HCT116 (cell line): ENCODE measurements around the gene INPP5J. TPM values are rescaled to one million over a fixed set of nuclear protein-coding genes. Genes with fewer than 3 reads are reported as not detected.
A peak's percentile ranks its signal among the peaks of the same experiment; 100 is the strongest.

ENCODE experiments used
- ATAC-seq: fragments of 200-7000 bp; cut with Tn5 transposase; 2 replicates; pipeline ENCODE4 v1.9.1; 2020; ENCODE audit warnings: mild to moderate bottlenecking, moderate library complexity
- BruUV-seq: library from RNA; stranded (reverse); fragments of 400-500 nt; replicated peaks from 2 replicates; lab custom pipeline; 2021; lab: Mats Ljungman, UMichigan
- CTCF ChIA-PET: fragments of 300-600 bp; sonication (Branson Sonifier 250); formaldehyde crosslinking; loops from one replicate; lab custom pipeline; 2021; ENCODE audit warnings: antibody characterized with exemption; lab: Charles Lee
- POLR2A ChIA-PET: fragments of 300-600, 350-600 bp; sonication (Branson Sonifier 250); formaldehyde crosslinking; loops from one replicate; lab custom pipeline; 2021; ENCODE audit warnings: antibody characterized with exemption; lab: Charles Lee
- RAD21 ChIA-PET, 2 experiments: fragments of 300-600 bp; sonication (Branson Sonifier 250); formaldehyde crosslinking; loops; one replicate each; lab custom pipeline; 2023; ENCODE audit warnings: low total read pairs in 2 of 2; ENCODE audit not compliant: uncharacterized antibody in 2 of 2, unreplicated experiment in 2 of 2, low non-redundant PET in 1 of 2; lab: Charles Lee
- DNase-seq: peaks from one replicate; pipeline ENCODE4 v3.0.0-alpha.2; 2010; ENCODE audit warnings: low read depth, low spot score
- H2AFZ ChIP-seq: fragments of 200-600 bp; shearing (Covaris generic), sonication (generic); 2 replicates; pipeline ENCODE4 v1.6.1; 2017; ENCODE audit warnings: low read depth, mixed run types, mixed read lengths, antibody characterized with exemption, low read length; ENCODE audit not compliant: poor library complexity, severe bottlenecking
- H3K27ac ChIP-seq: 2 replicates; pipeline ENCODE4 v1.5.1; 2012; ENCODE audit warnings: low read depth, low read length
- H3K27me3 ChIP-seq: fragments of 200-600 bp; sonication (generic); 2 replicates; pipeline ENCODE4 v1.6.1; 2016; ENCODE audit warnings: mixed run types, low read length, mixed read lengths; ENCODE audit not compliant: insufficient read depth
- H3K36me3 ChIP-seq, 2 experiments: fragments of 200-500 bp in 1 of 2; fragments of 200-600 bp in 1 of 2; sonication (Bioruptor generic) in 1 of 2; sonication (generic) in 1 of 2; 2 replicates each; pipeline versions ENCODE4 v1.5.1 to v1.6.1; 2014 to 2016; ENCODE audit warnings: low read length in 2 of 2, inconsistent platforms in 1 of 2, mixed read lengths in 1 of 2, mixed run types in 1 of 2; ENCODE audit not compliant: insufficient read depth in 2 of 2, control insufficient read depth in 1 of 2
- H3K4me1 ChIP-seq, 2 experiments: fragments of 200-600 bp in 1 of 2; sonication (generic) in 1 of 2; 2 replicates each; pipeline versions ENCODE4 v1.5.1 to v1.6.1; 2012 to 2017; ENCODE audit warnings: low read length in 2 of 2, inconsistent platforms in 1 of 2, mild to moderate bottlenecking in 1 of 2, mixed read lengths in 1 of 2, mixed run types in 1 of 2, moderate library complexity in 1 of 2; ENCODE audit not compliant: insufficient read depth in 2 of 2, control insufficient read depth in 1 of 2
- H3K4me2 ChIP-seq: fragments of 200-600 bp; sonication (generic); 2 replicates; pipeline ENCODE4 v1.6.1; 2017; ENCODE audit warnings: mixed run types, low read length, mixed read lengths
- H3K4me3 ChIP-seq, 2 experiments: fragments of 200-600 bp in 1 of 2; sonication (generic) in 1 of 2; replicated peaks in 1 of 2; 2 replicates each; pipeline ENCODE4 v1.5.1; 2011 to 2016; ENCODE audit warnings: low read length in 2 of 2, control low read depth in 1 of 2, low read depth in 1 of 2, mild to moderate bottlenecking in 1 of 2, mixed read lengths in 1 of 2, mixed run types in 1 of 2
- H3K79me2 ChIP-seq: fragments of 200-600 bp; sonication (generic); 2 replicates; pipeline ENCODE4 v1.6.1; 2017; ENCODE audit warnings: mild to moderate bottlenecking, mixed run types, low read length, moderate library complexity, mixed read lengths; ENCODE audit not compliant: insufficient read depth
- H3K9ac ChIP-seq: fragments of 200-600 bp; sonication (generic); 2 replicates; pipeline ENCODE4 v1.6.1; 2016; ENCODE audit warnings: low read length, mixed read lengths
- H3K9me2 ChIP-seq: fragments of 200-600 bp; sonication (generic), shearing (Covaris generic); 2 replicates; pipeline ENCODE4 v1.6.1; 2017; ENCODE audit warnings: mixed run types, mild to moderate bottlenecking, moderate library complexity; ENCODE audit not compliant: insufficient read depth
- H3K9me3 ChIP-seq, 2 experiments: fragments of 200-500 bp in 1 of 2; fragments of 200-600 bp in 1 of 2; sonication (Bioruptor generic) in 1 of 2; sonication (generic) in 1 of 2; 2 replicates each; pipeline ENCODE4 v1.6.1; 2014 to 2017; ENCODE audit warnings: low read length in 2 of 2, mixed read lengths in 2 of 2, inconsistent platforms in 1 of 2, low read depth in 1 of 2, mild to moderate bottlenecking in 1 of 2, mixed run types in 1 of 2, moderate library complexity in 1 of 2; ENCODE audit not compliant: control insufficient read depth in 1 of 2, insufficient read depth in 1 of 2
- H4K20me1 ChIP-seq: fragments of 200-600 bp; sonication (generic), shearing (Covaris generic); 2 replicates; pipeline ENCODE4 v1.6.1; 2017; ENCODE audit warnings: mixed run types, mild to moderate bottlenecking, moderate library complexity; ENCODE audit not compliant: insufficient read depth
- ATF3 ChIP-seq: IDR thresholded peaks from 2 replicates; pipeline ENCODE4 v1.6.1; 2012
- CBX3 ChIP-seq: IDR thresholded peaks from 2 replicates; pipeline ENCODE4 v1.6.1; 2012; ENCODE audit warnings: low read depth
- CEBPB ChIP-seq: IDR thresholded peaks from 2 replicates; pipeline ENCODE4 v1.6.1; 2012; ENCODE audit warnings: low read depth
- EGR1 ChIP-seq: IDR thresholded peaks from 2 replicates; pipeline ENCODE4 v1.6.1; 2012; ENCODE audit warnings: low read depth
- EZH2 ChIP-seq: fragments of 200-600 bp; sonication (generic); IDR thresholded peaks from 2 replicates; pipeline ENCODE4 v1.6.1; 2017; ENCODE audit warnings: antibody characterized with exemption, mixed run types
- FOSL1 ChIP-seq: IDR thresholded peaks from 2 replicates; pipeline ENCODE4 v1.6.1; 2012; ENCODE audit warnings: low read depth
- JUND ChIP-seq: IDR thresholded peaks from 2 replicates; pipeline ENCODE4 v1.6.1; 2012
- POLR2AphosphoS5 ChIP-seq: IDR thresholded peaks from 2 replicates; pipeline ENCODE4 v1.6.1; 2011; ENCODE audit warnings: mild to moderate bottlenecking, low read depth, low read length, moderate library complexity
- SIN3A ChIP-seq: IDR thresholded peaks from 2 replicates; pipeline ENCODE4 v1.6.1; 2012; ENCODE audit warnings: low read depth
- SP1 ChIP-seq: IDR thresholded peaks from 2 replicates; pipeline ENCODE4 v1.6.1; 2012; ENCODE audit warnings: low read depth
- SRF ChIP-seq: IDR thresholded peaks from 2 replicates; pipeline ENCODE4 v1.6.1; 2012; ENCODE audit warnings: low read depth
- TCF7L2 ChIP-seq: IDR thresholded peaks from 2 replicates; pipeline ENCODE4 v1.7.0; 2011; ENCODE audit warnings: borderline replicate concordance, inconsistent platforms; ENCODE audit not compliant: insufficient read depth, insufficient read length; ENCODE audit errors: extremely low read depth
- ZFX ChIP-seq: fragments of 450-650 bp; IDR thresholded peaks from 2 replicates; pipeline ENCODE4 v1.6.1; 2017
- ZNF274 ChIP-seq: fragments of 200-500 bp; sonication (Bioruptor generic); IDR thresholded peaks from 2 replicates; pipeline ENCODE4 v1.6.1; 2014; ENCODE audit warnings: mild to moderate bottlenecking, low read depth, low read length, inconsistent platforms
- intact Hi-C: fragments of 100-400 bp; cut with micrococcal nuclease; formaldehyde crosslinking; loops from 2 replicates; pipeline ENCODE4 v1.10.0; 2022
- total RNA-seq: library from RNA; stranded (reverse); gene quantifications from one replicate; pipeline ENCODE4 v1.2.1, GENCODE V29; 2021; ENCODE audit not compliant: unreplicated experiment

The INPP5J gene
- total RNA-seq, 1 experiment from 2014 or later, result 8.9 TPM

DNA sequence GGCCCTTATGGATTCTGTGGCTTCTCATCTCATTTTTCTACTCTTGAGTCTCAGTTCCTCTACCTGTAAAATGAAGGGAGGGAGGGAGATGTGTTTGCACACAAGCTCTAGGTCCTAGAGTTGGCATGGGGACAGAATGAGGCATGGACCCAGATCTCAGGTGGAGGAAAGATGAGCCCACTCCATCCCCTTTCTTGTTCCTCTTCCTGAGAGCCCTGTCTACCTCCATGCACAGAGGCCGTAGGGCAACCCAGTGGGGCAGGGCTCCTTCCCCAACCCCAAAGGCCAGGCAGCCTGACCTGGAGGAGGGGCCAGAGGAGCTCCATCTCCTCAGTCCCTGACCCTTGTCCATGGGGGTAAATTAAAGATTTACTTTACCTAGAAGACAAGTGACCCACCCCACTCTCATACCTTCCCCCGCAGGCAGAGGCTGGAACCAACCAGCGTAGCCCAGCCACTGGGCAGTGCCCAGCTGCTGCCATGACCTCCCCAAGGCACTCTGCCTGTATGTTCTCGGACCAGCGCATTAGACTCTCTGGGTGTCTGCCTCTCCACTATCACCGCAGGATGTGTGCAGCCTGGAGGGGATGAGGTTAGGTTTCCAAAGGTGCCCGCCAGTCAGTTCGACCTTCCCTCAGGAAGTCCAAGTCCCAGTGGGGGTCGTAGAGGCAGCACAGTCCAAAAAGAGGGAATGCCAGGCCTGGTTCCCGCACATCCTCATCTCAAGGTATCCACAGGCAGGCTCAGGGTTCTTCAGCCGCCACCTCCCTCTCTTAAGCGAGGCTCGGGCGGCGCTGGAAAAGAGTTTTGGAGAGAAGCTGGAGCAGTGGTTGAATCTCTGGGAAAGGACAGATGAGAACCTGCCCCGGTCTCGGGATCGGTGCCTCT lies 38.6 kb upstream of the INPP5J start:
- DNase-seq (no peak), ATAC-seq (0 out of 2 replicates have a peak, but pooled peaks have one; percentile 0)
- no peak for TF ChIP-seq CEBPB
- TF ChIP-seq ZNF274, result no peak
- TF ChIP-seq FOSL1, result no peak
- no peak for TF ChIP-seq CBX3
- no peak for TF ChIP-seq ATF3
- no peak for TF ChIP-seq SRF
- TF ChIP-seq SIN3A, result no peak
- no peak for TF ChIP-seq POLR2AphosphoS5
- TF ChIP-seq TCF7L2, result no peak
- TF ChIP-seq EZH2, result no peak
- TF ChIP-seq ZFX, result no peak
- TF ChIP-seq EGR1, result no peak
- TF ChIP-seq JUND, result no peak
- TF ChIP-seq SP1, result no peak
- H2AFZ ChIP-seq, result no peak overlapping the region
- no peaks in the 10 kb centered on the region for H3K9me2 ChIP-seq
- intact Hi-C loops, result loop anchor here (2.0 to 10.0 kb wide), 3 partner anchors 117 to 659 kb away; partner anchors contain the start of genes MORC2, MTFP1 and TUG1
- peak overlapping the region; percentile 85 for H3K4me2 ChIP-seq
- CTCF ChIA-PET, result interaction anchor here (0.8 to 5.1 kb wide), 17 partner anchors 10 to 640 kb away, joined by 3 to 25 read pairs (median 6); partner anchors contain the start of genes MORC2, SELENOM and TUG1
- peak overlapping the region; percentile 94 for H3K27ac ChIP-seq
- no peaks in the 10 kb centered on the region for H3K27me3 ChIP-seq
- POLR2A ChIA-PET, result interaction anchor here (0.6 to 7.6 kb wide), 6 partner anchors 12 to 134 kb away, joined by 4 to 86 read pairs (median 6); partner anchors contain the start of genes MORC2, SELENOM and TUG1
- BruUV-seq, result TSS peak; percentile 89
- no peaks in the 10 kb centered on the region for H3K9me3 ChIP-seq
- no peaks in the 10 kb centered on the region for H4K20me1 ChIP-seq
- H3K9ac ChIP-seq, result peak overlapping the region; percentile 92
- peaks cover 59% of the 10 kb centered on the region for H3K79me2 ChIP-seq
- peak overlapping the region; percentile 78 to 80 for H3K4me3 ChIP-seq
- RAD21 ChIA-PET, result interaction anchor here in 1 of 2 experiments (0.5 to 1.8 kb wide), 2 partner anchors 24 to 320 kb away, joined by 3 read pairs; no protein-coding TSS in a partner anchor
- peaks cover 30 to 71% of the 10 kb centered on the region in 2 experiments for H3K4me1 ChIP-seq
- H3K36me3 ChIP-seq, result peaks cover 11 to 19% of the 10 kb centered on the region in 2 experiments; a peak in 2 of 4 replicates
